A673 (cell line): ENCODE results near the gene THAP11.

Experiments used
- EZH2 ChIP-seq: fragments of 200-600 bp; sonication (generic); IDR thresholded peaks from 2 replicates; pipeline ENCODE4 v1.6.1; 2017; ENCODE audit warnings: borderline replicate concordance, low read depth, mild to moderate bottlenecking, mixed read lengths, antibody characterized with exemption, low read length; ENCODE audit not compliant: poor library complexity, severe bottlenecking
- TF ChIP-seq, protein P1 (sequence below): fragments of 300-800, 200-600 bp; sonication (generic); conservative IDR thresholded peaks from 2 replicates; pipeline ENCODE4 v1.5.1; 2017; ENCODE audit warnings: low read depth, mild to moderate bottlenecking, antibody characterized with exemption, low read length, moderate library complexity, mixed read lengths

GRCh38 chr16:67872631-67873434, 30.7 kb downstream of the THAP11 start, which contains the start of gene EDC4:
- TF ChIP-seq EZH2: no peak
- TF ChIP-seq, protein P1, sequence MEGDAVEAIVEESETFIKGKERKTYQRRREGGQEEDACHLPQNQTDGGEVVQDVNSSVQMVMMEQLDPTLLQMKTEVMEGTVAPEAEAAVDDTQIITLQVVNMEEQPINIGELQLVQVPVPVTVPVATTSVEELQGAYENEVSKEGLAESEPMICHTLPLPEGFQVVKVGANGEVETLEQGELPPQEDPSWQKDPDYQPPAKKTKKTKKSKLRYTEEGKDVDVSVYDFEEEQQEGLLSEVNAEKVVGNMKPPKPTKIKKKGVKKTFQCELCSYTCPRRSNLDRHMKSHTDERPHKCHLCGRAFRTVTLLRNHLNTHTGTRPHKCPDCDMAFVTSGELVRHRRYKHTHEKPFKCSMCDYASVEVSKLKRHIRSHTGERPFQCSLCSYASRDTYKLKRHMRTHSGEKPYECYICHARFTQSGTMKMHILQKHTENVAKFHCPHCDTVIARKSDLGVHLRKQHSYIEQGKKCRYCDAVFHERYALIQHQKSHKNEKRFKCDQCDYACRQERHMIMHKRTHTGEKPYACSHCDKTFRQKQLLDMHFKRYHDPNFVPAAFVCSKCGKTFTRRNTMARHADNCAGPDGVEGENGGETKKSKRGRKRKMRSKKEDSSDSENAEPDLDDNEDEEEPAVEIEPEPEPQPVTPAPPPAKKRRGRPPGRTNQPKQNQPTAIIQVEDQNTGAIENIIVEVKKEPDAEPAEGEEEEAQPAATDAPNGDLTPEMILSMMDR: no peak
